Tibial nerve (tissue), 4 donors: Measurements from ENCODE around the gene AK9. TPM values are rescaled to one million over a fixed set of nuclear protein-coding genes. Genes with fewer than 3 reads are reported as not detected.

ENCODE experiments used
- DNase-seq, 2 donors: peaks; one replicate each; pipeline ENCODE4 v3.0.0-alpha.2; 2019; ENCODE audit warnings: low spot score in 2 of 2
- H3K27ac ChIP-seq, 4 donors: fragments of 200-600 bp; sonication (generic) in 3 of 4; one replicate each; pipeline ENCODE4 v1.5.1; 2017 to 2019; ENCODE audit warnings: mild to moderate bottlenecking in 1 of 4
- H3K27me3 ChIP-seq, 2 donors: fragments of 200-600 bp; sonication (generic) in 1 of 2; one replicate each; pipeline versions ENCODE4 v1.5.1 to v1.6.0; 2017 to 2019
- H3K36me3 ChIP-seq, 3 donors: fragments of 200-600 bp; sonication (generic); one replicate each; pipeline ENCODE4 v1.5.1; 2018 to 2019
- H3K4me1 ChIP-seq, 4 donors: fragments of 200-600 bp; sonication (generic) in 3 of 4; one replicate each; pipeline ENCODE4 v1.5.1; 2017 to 2019
- H3K4me3 ChIP-seq, 4 donors: fragments of 200-600 bp; sonication (generic) in 3 of 4; one replicate each; pipeline ENCODE4 v1.5.1; 2017 to 2019; ENCODE audit warnings: mild to moderate bottlenecking in 1 of 4, moderate library complexity in 1 of 4
- H3K9me3 ChIP-seq, 4 donors: fragments of 200-600 bp; sonication (generic) in 3 of 4; one replicate each; pipeline ENCODE4 v1.5.1; 2017 to 2019
- EP300 ChIP-seq, 2 donors: sonication (generic); formaldehyde crosslinking; IDR thresholded peaks; one replicate each; pipeline ENCODE4 v1.6.1; 2017; ENCODE audit warnings: antibody characterized with exemption in 2 of 2, mild to moderate bottlenecking in 1 of 2
- POLR2A ChIP-seq, 2 donors: fragments of 450-650 bp; IDR thresholded peaks; one replicate each; pipeline ENCODE4 v1.6.1; 2017; ENCODE audit warnings: antibody characterized with exemption in 2 of 2, mild to moderate bottlenecking in 2 of 2, moderate library complexity in 2 of 2
- WGBS, 2 donors: methylation state at CpG; one replicate each; pipeline ENCODE4 v1.1.5; 2018; 5-methylcytosine and 5-hydroxymethylcytosine counted together
- total RNA-seq, 4 donors: library from RNA; depleted of rRNA; stranded (reverse); fragments of >200 nt; gene quantifications; one replicate each; pipeline ENCODE4 v1.1.0, GENCODE V29; 2016
- TF ChIP-seq, protein P1 (sequence below), 5 experiments: fragments of 200-600 bp in 3 of 5; fragments of 450-650 bp in 2 of 5; sonication (generic) in 3 of 5; IDR thresholded peaks; one replicate each; pipeline ENCODE4 v1.5.1; 2016 to 2019; ENCODE audit warnings: antibody characterized with exemption in 5 of 5, mild to moderate bottlenecking in 3 of 5, moderate library complexity in 2 of 5

AK9 gene
- total RNA-seq, 4 donors from 2014 or later, result 8.1 to 19.8 (median 14.1) TPM

- H3K4me3 ChIP-seq, result no peak overlapping the region
- DNase-seq, result no peak
- peaks cover 3 to 70% (median 36%) of the 10 kb centered on the region in 4 donors for H3K4me1 ChIP-seq
- H3K27ac ChIP-seq, result no peak overlapping the region
- TF ChIP-seq EP300 (IDR thresholded peaks at IDR 0.05) (no peak), POLR2A (IDR thresholded peaks at IDR 0.05) (no peak)
- TF ChIP-seq, protein P1, sequence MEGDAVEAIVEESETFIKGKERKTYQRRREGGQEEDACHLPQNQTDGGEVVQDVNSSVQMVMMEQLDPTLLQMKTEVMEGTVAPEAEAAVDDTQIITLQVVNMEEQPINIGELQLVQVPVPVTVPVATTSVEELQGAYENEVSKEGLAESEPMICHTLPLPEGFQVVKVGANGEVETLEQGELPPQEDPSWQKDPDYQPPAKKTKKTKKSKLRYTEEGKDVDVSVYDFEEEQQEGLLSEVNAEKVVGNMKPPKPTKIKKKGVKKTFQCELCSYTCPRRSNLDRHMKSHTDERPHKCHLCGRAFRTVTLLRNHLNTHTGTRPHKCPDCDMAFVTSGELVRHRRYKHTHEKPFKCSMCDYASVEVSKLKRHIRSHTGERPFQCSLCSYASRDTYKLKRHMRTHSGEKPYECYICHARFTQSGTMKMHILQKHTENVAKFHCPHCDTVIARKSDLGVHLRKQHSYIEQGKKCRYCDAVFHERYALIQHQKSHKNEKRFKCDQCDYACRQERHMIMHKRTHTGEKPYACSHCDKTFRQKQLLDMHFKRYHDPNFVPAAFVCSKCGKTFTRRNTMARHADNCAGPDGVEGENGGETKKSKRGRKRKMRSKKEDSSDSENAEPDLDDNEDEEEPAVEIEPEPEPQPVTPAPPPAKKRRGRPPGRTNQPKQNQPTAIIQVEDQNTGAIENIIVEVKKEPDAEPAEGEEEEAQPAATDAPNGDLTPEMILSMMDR (IDR thresholded peaks at IDR 0.05), result no peak
- peaks cover 0 to 56% (median 9%) of the 10 kb centered on the region in 3 donors for H3K36me3 ChIP-seq
- no peaks in the 10 kb centered on the region for H3K9me3 ChIP-seq
- no peaks in the 10 kb centered on the region for H3K27me3 ChIP-seq
- 54 to 56% methylated on average over 5 of the region's 5 CpGs for WGBS, 2 donors
Observed at GRCh38 chr6:109478841-109479624, 212.0 kb downstream of the AK9 start.

- Histone ChIP-seq H3K4me1 (peaks cover 3 to 65% (median 34%) of the 10 kb centered on the region in 4 donors), H3K27ac (no peak overlapping the region)
Observed at GRCh38 chr6:109478222-109478805, 212.7 kb downstream of the AK9 start.

DNA sequence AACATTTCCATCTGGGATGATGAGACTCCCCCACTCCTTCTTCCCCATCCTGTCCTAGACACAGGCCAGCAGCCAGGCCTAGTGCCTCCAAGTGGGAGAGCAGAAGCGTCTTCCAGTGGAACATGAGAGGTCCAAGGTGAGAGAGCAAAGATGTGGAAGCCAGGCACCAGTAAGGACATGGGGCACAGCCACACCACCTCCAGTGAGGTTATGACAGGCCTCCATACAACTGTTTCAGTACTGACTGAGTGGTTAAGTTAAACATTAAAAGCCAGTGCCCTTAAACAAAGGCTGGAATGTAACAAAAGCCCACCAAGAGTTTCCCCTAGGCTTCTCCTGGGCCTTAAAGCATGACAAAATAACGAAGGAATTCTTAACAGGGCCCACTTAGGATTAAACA lies 213.3 kb downstream of the AK9 start:
- Histone ChIP-seq H3K27me3 (no peaks in the 10 kb centered on the region), H3K4me3 (no peak overlapping the region), H3K4me1 (peaks cover 3 to 68% (median 34%) of the 10 kb centered on the region in 4 donors), H3K9me3 (no peaks in the 10 kb centered on the region), H3K27ac (no peak overlapping the region), H3K36me3 (peaks cover 0 to 69% (median 11%) of the 10 kb centered on the region in 3 donors)
- TF ChIP-seq POLR2A (IDR thresholded peaks at IDR 0.05) (no peak), EP300 (IDR thresholded peaks at IDR 0.05) (no peak)
- TF ChIP-seq, protein P1 (IDR thresholded peaks at IDR 0.05), result no peak
- no peak for DNase-seq
- WGBS, 2 donors, result 41 to 48% methylated on average over 2 of the region's 2 CpGs

More at GRCh38 chr6:109478222-109478805, 212.7 kb downstream of the AK9 start:
- DNase-seq, result no peak
- WGBS, 2 donors, result 80 to 81% methylated on average over 9 of the region's 9 CpGs
- no peak for TF ChIP-seq EP300 (IDR thresholded peaks at IDR 0.05)
- no peak for TF ChIP-seq POLR2A (IDR thresholded peaks at IDR 0.05)
- TF ChIP-seq, protein P1 (IDR thresholded peaks at IDR 0.05), result no peak
- peaks cover 0 to 63% (median 11%) of the 10 kb centered on the region in 3 donors for H3K36me3 ChIP-seq
- no peaks in the 10 kb centered on the region for H3K27me3 ChIP-seq
- no peak overlapping the region for H3K4me3 ChIP-seq
- no peaks in the 10 kb centered on the region for H3K9me3 ChIP-seq

- H3K4me1 ChIP-seq, result peaks cover 3 to 64% (median 33%) of the 10 kb centered on the region in 4 donors
- H3K9me3 ChIP-seq, result no peaks in the 10 kb centered on the region
- H3K36me3 ChIP-seq, result peaks cover 0 to 75% (median 11%) of the 10 kb centered on the region in 3 donors
- WGBS, 2 donors, result 87 to 95% methylated on average over 2 of the region's 2 CpGs
- H3K27me3 ChIP-seq, result no peaks in the 10 kb centered on the region
- no peak for DNase-seq
- no peak overlapping the region for H3K27ac ChIP-seq
- TF ChIP-seq POLR2A (IDR thresholded peaks at IDR 0.05) (no peak), EP300 (IDR thresholded peaks at IDR 0.05) (no peak)
- TF ChIP-seq, protein P1 (IDR thresholded peaks at IDR 0.05), result no peak
- H3K4me3 ChIP-seq, result no peak overlapping the region
Observed at GRCh38 chr6:109477184-109477583, 213.8 kb downstream of the AK9 start.

DNA sequence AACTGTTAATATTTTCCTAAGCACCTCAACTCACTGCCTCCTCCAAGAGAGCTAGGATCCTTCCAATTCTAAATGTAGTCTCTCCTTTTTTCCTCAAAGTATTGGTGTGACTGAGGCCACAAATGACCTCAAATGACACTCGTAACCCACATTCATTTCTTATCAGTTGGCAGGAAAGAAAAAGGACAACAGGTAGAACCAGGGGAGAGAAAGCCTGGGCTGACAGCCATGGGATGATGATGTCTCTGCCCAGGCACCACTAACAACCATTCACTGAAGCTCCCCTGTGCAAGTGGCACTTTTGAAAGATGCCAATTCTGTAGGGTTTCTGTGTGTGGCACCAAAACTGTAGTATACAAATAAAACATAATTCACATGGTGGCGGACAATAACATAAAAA lies 215.4 kb downstream of the AK9 start:
- H3K9me3 ChIP-seq, result no peaks in the 10 kb centered on the region
- DNase-seq, result no peak
- H3K36me3 ChIP-seq, result peaks cover 0 to 77% (median 12%) of the 10 kb centered on the region in 3 donors
- 96% methylated on average over 2 of the region's 2 CpGs for WGBS, 2 donors
- H3K4me3 ChIP-seq, result no peak overlapping the region
- H3K4me1 ChIP-seq, result peaks cover 2 to 49% (median 20%) of the 10 kb centered on the region in 4 donors
- H3K27me3 ChIP-seq, result no peaks in the 10 kb centered on the region
- no peak for TF ChIP-seq EP300 (IDR thresholded peaks at IDR 0.05)
- no peak overlapping the region for H3K27ac ChIP-seq
